IMR-90 (cell line): ENCODE results near the gene IFNA16. TPM values are rescaled to one million over a fixed set of nuclear protein-coding genes. Genes with fewer than 3 reads are reported as not detected.

Source experiments
- ATAC-seq: fragments of 200-7000 bp; cut with Tn5 transposase; 2 replicates; pipeline ENCODE4 v1.9.1; 2020; ENCODE audit warnings: low read depth, mild to moderate bottlenecking, moderate library complexity
- BruUV-seq: library from RNA; stranded (reverse); fragments of 400-500 nt; replicated peaks from 2 replicates; lab custom pipeline; 2021; lab: Mats Ljungman, UMichigan
- CTCF ChIA-PET: fragments of 300-600 bp; formaldehyde crosslinking; extraction: SDS; loops from one replicate; lab custom pipeline; 2021; ENCODE audit warnings: antibody characterized with exemption; lab: Yijun Ruan, JAX
- POLR2A ChIA-PET: fragments of 300-600 bp; sonication (Branson Sonifier 250); formaldehyde crosslinking; loops from one replicate; lab custom pipeline; 2022; ENCODE audit warnings: antibody characterized with exemption; ENCODE audit not compliant: unreplicated experiment; lab: Charles Lee
- DNase-seq: peaks from one replicate; pipeline ENCODE4 v3.0.0; 2013
- H2AFZ ChIP-seq: replicated peaks from 2 replicates; pipeline ENCODE3; 2013; ENCODE audit warnings: low read length, mild to moderate bottlenecking; ENCODE audit not compliant: poor library complexity
- H2AK5ac ChIP-seq: 2 replicates; pipeline ENCODE4 v1.6.1; 2013; ENCODE audit warnings: low read depth, low read length, inconsistent platforms
- H2AK9ac ChIP-seq: replicated peaks from 2 replicates; pipeline ENCODE3; 2013; ENCODE audit warnings: mild to moderate bottlenecking, low read depth, low read length, moderate library complexity; ENCODE audit not compliant: poor library complexity
- H2BK120ac ChIP-seq: 2 replicates; pipeline ENCODE4 v1.6.1; 2013; ENCODE audit warnings: low read depth, low read length, inconsistent platforms
- H2BK15ac ChIP-seq: 3 replicates; pipeline ENCODE4 v1.6.1; 2013; ENCODE audit warnings: low read depth, low read length, inconsistent platforms
- H2BK20ac ChIP-seq: 2 replicates; pipeline ENCODE4 v1.6.1; 2013; ENCODE audit warnings: low read depth, mild to moderate bottlenecking, inconsistent platforms, low read length, moderate library complexity
- H2BK5ac ChIP-seq: 2 replicates; pipeline ENCODE4 v1.6.1; 2013; ENCODE audit warnings: mild to moderate bottlenecking, low read depth, low read length, inconsistent platforms; ENCODE audit not compliant: poor library complexity, severe bottlenecking
- H3K14ac ChIP-seq: replicated peaks from 2 replicates; pipeline ENCODE4 v1.6.1; 2013; ENCODE audit warnings: low read depth, low read length, inconsistent platforms
- H3K18ac ChIP-seq: 2 replicates; pipeline ENCODE4 v1.6.1; 2013; ENCODE audit warnings: low read depth, low read length, control low read depth
- H3K23ac ChIP-seq: 2 replicates; pipeline ENCODE4 v1.6.1; 2013; ENCODE audit warnings: low read depth, low read length, inconsistent platforms
- H3K27ac ChIP-seq: 2 replicates; pipeline ENCODE4 v1.5.1; 2013; ENCODE audit warnings: mild to moderate bottlenecking, control low read depth, low read length; ENCODE audit not compliant: insufficient read depth
- H3K27me3 ChIP-seq: 2 replicates; pipeline ENCODE4 v1.6.1; 2013; ENCODE audit warnings: low read length; ENCODE audit not compliant: control insufficient read depth, insufficient read depth
- H3K36me3 ChIP-seq: 2 replicates; pipeline ENCODE4 v1.6.1; 2013; ENCODE audit warnings: low read length, mixed read lengths; ENCODE audit not compliant: control insufficient read depth, insufficient read depth
- H3K4ac ChIP-seq: 2 replicates; pipeline ENCODE4 v1.6.1; 2013; ENCODE audit warnings: low read depth, low read length, inconsistent platforms
- H3K4me1 ChIP-seq: 2 replicates; pipeline ENCODE4 v1.6.1; 2013; ENCODE audit warnings: low read length, mixed read lengths; ENCODE audit not compliant: control insufficient read depth, insufficient read depth
- H3K4me2 ChIP-seq: 2 replicates; pipeline ENCODE4 v1.6.1; 2013; ENCODE audit warnings: low read depth, mild to moderate bottlenecking, control low read depth, low read length, moderate library complexity
- H3K4me3 ChIP-seq: 2 replicates; pipeline ENCODE4 v1.5.1; 2013; ENCODE audit warnings: low read depth, mild to moderate bottlenecking, control low read depth, low read length, moderate library complexity; ENCODE audit not compliant: insufficient read depth
- H3K56ac ChIP-seq: 2 replicates; pipeline ENCODE4 v1.6.1; 2013; ENCODE audit warnings: low read length, inconsistent platforms; ENCODE audit not compliant: insufficient read depth; ENCODE audit errors: extremely low read depth
- H3K79me1 ChIP-seq, 2 experiments: 2 replicates each; pipeline ENCODE4 v1.6.1; 2013; ENCODE audit warnings: low read length in 2 of 2, inconsistent platforms in 1 of 2, low read depth in 1 of 2
- H3K9ac ChIP-seq: 2 replicates; pipeline ENCODE4 v1.6.1; 2013; ENCODE audit warnings: low read depth, low read length, control low read depth
- H3K9me1 ChIP-seq: 2 replicates; pipeline ENCODE4 v1.6.1; 2013; ENCODE audit warnings: low read length, inconsistent platforms; ENCODE audit not compliant: insufficient read depth
- H3K9me3 ChIP-seq: 2 replicates; pipeline ENCODE4 v1.6.1; 2013; ENCODE audit warnings: low read length; ENCODE audit not compliant: control insufficient read depth, insufficient read depth
- H4K20me1 ChIP-seq: 2 replicates; pipeline ENCODE4 v1.6.1; 2013; ENCODE audit warnings: low read length, inconsistent platforms; ENCODE audit not compliant: insufficient read depth
- H4K5ac ChIP-seq: 2 replicates; pipeline ENCODE4 v1.6.1; 2013; ENCODE audit warnings: mild to moderate bottlenecking, low read depth, low read length, control low read depth
- H4K8ac ChIP-seq, 2 experiments: 2 replicates each; pipeline ENCODE4 v1.6.1; 2013; ENCODE audit warnings: low read depth in 2 of 2, low read length in 2 of 2, control low read depth in 1 of 2, inconsistent platforms in 1 of 2
- H4K91ac ChIP-seq: 2 replicates; pipeline ENCODE4 v1.6.1; 2013; ENCODE audit warnings: low read depth, low read length, inconsistent platforms; ENCODE audit not compliant: insufficient read depth
- BHLHE40 ChIP-seq: fragments of 150-350 bp; IDR thresholded peaks from 2 replicates; pipeline ENCODE4 v1.6.1; 2016; ENCODE audit warnings: mild to moderate bottlenecking, low read depth, low read length
- CHD1 ChIP-seq: IDR thresholded peaks from 2 replicates; pipeline ENCODE4 v1.6.1; 2012; ENCODE audit warnings: low read depth, low read length, improper control_type of control experiment
- FOS ChIP-seq: fragments of 150-350 bp; IDR thresholded peaks from 2 replicates; pipeline ENCODE4 v1.6.1; 2016; ENCODE audit warnings: low read depth, low read length
- MAFK ChIP-seq: IDR thresholded peaks from 2 replicates; pipeline ENCODE4 v1.6.1; 2012; ENCODE audit warnings: low read depth, low read length, improper control_type of control experiment
- MAZ ChIP-seq: IDR thresholded peaks from 2 replicates; pipeline ENCODE4 v1.6.1; 2012; ENCODE audit warnings: low read depth, mild to moderate bottlenecking, low read length, improper control_type of control experiment, moderate library complexity, borderline replicate concordance
- RAD21 ChIP-seq: IDR thresholded peaks from 2 replicates; pipeline ENCODE4 v1.6.1; 2012; ENCODE audit warnings: low read length, improper control_type of control experiment
- SMC3 ChIP-seq: fragments of 150-350 bp; IDR thresholded peaks from 2 replicates; pipeline ENCODE4 v1.6.1; 2016; ENCODE audit warnings: low read depth, mild to moderate bottlenecking, antibody characterized with exemption, low read length, moderate library complexity
- WGBS, 2 experiments: methylation state at CpG; one replicate each; pipeline versions ENCODE4 v1.1.5 to v1.1.7; 2013; ENCODE audit warnings: missing lambda C conversion rate in 2 of 2; ENCODE audit not compliant: insufficient read length in 1 of 2; ENCODE audit errors: extremely low coverage in 2 of 2; 5-methylcytosine and 5-hydroxymethylcytosine counted together
- dilution Hi-C: fragments of 300-500 bp; cut with HindIII; formaldehyde crosslinking; loops from one replicate; pipeline ENCODE4 v1.14.3; 2018; ENCODE audit warnings: low sequenced_read_pairs; ENCODE audit not compliant: unreplicated experiment
- in situ Hi-C: fragments of 300-500 bp; cut with MboI; formaldehyde crosslinking; loops from 3 replicates; pipeline ENCODE4 v1.14.3; 2019; ENCODE audit warnings: low sequenced_read_pairs, inconsistent platforms, mixed read lengths
- intact Hi-C: fragments of 100-400 bp; cut with micrococcal nuclease; formaldehyde crosslinking; loops from 2 replicates; pipeline ENCODE4 v1.10.0; 2022
- polyA plus RNA-seq, 3 experiments: library from polyadenylated mRNA; depleted of rRNA; stranded (reverse); fragments of >200 nt; gene quantifications; 2 replicates each; pipeline ENCODE4 v1.2.3, GENCODE V29; 2012; ENCODE audit warnings: low replicate concordance in 1 of 3
- total RNA-seq: library from RNA; depleted of rRNA; stranded (reverse); fragments of >200 nt; gene quantifications from 2 replicates; pipeline ENCODE4 v1.2.3, GENCODE V29; 2012
- TF ChIP-seq, protein P1 (sequence below): conservative IDR thresholded peaks from 2 replicates; pipeline ENCODE4 v1.5.1; 2012; ENCODE audit warnings: mild to moderate bottlenecking, low read depth, low read length, improper control_type of control experiment
- TF ChIP-seq, protein P2 (sequence below): fragments of 150-350 bp; IDR thresholded peaks from 2 replicates; pipeline ENCODE4 v1.6.1; 2017; ENCODE audit warnings: mild to moderate bottlenecking, antibody characterized with exemption, low read length, low read depth
- TF ChIP-seq, protein P3 (sequence below): fragments of 150-350 bp; IDR thresholded peaks from 2 replicates; pipeline ENCODE4 v1.6.1; 2016; ENCODE audit warnings: low read depth, mild to moderate bottlenecking, low read length, moderate library complexity, borderline replicate concordance

IFNA16 gene
- total and polyA plus RNA-seq, 2 of the 4 experiments (the other 2 are of a cell fraction): not detected

DNA sequence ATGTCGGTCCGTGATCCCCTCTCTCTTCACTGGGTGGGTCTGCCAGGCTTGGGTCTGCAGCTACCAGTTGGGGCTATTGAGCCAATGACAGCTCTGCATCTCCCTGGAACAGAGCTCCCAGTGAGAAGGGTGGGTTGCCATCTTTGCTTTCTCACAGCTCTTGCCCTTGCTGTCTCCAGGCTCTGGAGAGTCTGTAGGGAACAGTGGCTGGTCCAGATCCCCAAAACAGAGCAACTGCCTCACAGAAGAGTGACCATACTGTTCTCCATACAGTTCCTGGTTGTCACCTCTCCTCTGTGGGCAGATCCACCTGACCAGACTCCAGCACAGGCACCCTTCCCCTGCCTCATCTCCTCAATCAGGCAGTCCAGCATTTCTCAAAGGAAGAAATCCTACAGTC, 16.1 kb upstream of the IFNA16 start:
- Histone ChIP-seq H3K18ac (no peak overlapping the region), H2BK120ac (no peak overlapping the region), H3K79me1 (no peaks in the 10 kb centered on the region), H3K4ac (no peak overlapping the region), H3K9ac (no peak overlapping the region), H3K4me2 (no peak overlapping the region), H2AFZ (no peak overlapping the region), H4K20me1 (no peaks in the 10 kb centered on the region), H4K91ac (no peak overlapping the region), H3K4me3 (no peak overlapping the region), H3K14ac (no peak overlapping the region), H2BK20ac (no peak overlapping the region), H2BK15ac (no peak overlapping the region), H3K23ac (no peak overlapping the region), H3K56ac (no peak overlapping the region), H2AK9ac (no peak overlapping the region), H3K9me3 (no peaks in the 10 kb centered on the region), H3K36me3 (no peaks in the 10 kb centered on the region), H2BK5ac (no peak overlapping the region), H3K27me3 (peaks cover 2% of the 10 kb centered on the region; the same call in 1 of the 2 replicates), H3K9me1 (no peaks in the 10 kb centered on the region), H2AK5ac (no peak overlapping the region), H3K27ac (no peak overlapping the region), H3K4me1 (no peaks in the 10 kb centered on the region), H4K5ac (no peak overlapping the region), H4K8ac (no peak overlapping the region)
- DNase-seq: no peak
- no TSS peak for BruUV-seq
- no peak for TF ChIP-seq MAZ
- TF ChIP-seq RAD21: no peak
- TF ChIP-seq, protein P1, sequence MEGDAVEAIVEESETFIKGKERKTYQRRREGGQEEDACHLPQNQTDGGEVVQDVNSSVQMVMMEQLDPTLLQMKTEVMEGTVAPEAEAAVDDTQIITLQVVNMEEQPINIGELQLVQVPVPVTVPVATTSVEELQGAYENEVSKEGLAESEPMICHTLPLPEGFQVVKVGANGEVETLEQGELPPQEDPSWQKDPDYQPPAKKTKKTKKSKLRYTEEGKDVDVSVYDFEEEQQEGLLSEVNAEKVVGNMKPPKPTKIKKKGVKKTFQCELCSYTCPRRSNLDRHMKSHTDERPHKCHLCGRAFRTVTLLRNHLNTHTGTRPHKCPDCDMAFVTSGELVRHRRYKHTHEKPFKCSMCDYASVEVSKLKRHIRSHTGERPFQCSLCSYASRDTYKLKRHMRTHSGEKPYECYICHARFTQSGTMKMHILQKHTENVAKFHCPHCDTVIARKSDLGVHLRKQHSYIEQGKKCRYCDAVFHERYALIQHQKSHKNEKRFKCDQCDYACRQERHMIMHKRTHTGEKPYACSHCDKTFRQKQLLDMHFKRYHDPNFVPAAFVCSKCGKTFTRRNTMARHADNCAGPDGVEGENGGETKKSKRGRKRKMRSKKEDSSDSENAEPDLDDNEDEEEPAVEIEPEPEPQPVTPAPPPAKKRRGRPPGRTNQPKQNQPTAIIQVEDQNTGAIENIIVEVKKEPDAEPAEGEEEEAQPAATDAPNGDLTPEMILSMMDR: no peak
- TF ChIP-seq, protein P2, sequence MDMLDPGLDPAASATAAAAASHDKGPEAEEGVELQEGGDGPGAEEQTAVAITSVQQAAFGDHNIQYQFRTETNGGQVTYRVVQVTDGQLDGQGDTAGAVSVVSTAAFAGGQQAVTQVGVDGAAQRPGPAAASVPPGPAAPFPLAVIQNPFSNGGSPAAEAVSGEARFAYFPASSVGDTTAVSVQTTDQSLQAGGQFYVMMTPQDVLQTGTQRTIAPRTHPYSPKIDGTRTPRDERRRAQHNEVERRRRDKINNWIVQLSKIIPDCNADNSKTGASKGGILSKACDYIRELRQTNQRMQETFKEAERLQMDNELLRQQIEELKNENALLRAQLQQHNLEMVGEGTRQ: no peak
- TF ChIP-seq, protein P3, sequence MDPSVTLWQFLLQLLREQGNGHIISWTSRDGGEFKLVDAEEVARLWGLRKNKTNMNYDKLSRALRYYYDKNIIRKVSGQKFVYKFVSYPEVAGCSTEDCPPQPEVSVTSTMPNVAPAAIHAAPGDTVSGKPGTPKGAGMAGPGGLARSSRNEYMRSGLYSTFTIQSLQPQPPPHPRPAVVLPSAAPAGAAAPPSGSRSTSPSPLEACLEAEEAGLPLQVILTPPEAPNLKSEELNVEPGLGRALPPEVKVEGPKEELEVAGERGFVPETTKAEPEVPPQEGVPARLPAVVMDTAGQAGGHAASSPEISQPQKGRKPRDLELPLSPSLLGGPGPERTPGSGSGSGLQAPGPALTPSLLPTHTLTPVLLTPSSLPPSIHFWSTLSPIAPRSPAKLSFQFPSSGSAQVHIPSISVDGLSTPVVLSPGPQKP: no peak
- no peak for TF ChIP-seq BHLHE40
- TF ChIP-seq CHD1: no peak
- TF ChIP-seq SMC3: no peak
- no peak for TF ChIP-seq MAFK
- TF ChIP-seq FOS: no peak
- CTCF ChIA-PET: no interaction called here
- in situ Hi-C loops (no loop called here), dilution Hi-C loops (no loop called here), intact Hi-C loops (no loop called here)
- POLR2A ChIA-PET: no interaction called here
- no peak for ATAC-seq
- no CpG with 5 or more reads among the region's 2 CpGs for WGBS, 2 experiments
